SH-SY5Y (cell line): ENCODE measurements around the gene LEO1.

ENCODE experiments used
- GATA2 ChIP-seq: IDR thresholded peaks from 2 replicates; pipeline ENCODE4 v1.6.1; 2011; ENCODE audit warnings: mild to moderate bottlenecking, low read depth, low read length
- GATA3 ChIP-seq: IDR thresholded peaks from 2 replicates; pipeline ENCODE4 v1.6.1; 2011; ENCODE audit warnings: low read depth, mild to moderate bottlenecking, low read length, moderate library complexity

GRCh38 chr15:52004806-52005205 is 33.2 kb upstream of the LEO1 start:
- TF ChIP-seq GATA2 (no peak), GATA3 (no peak)
